IMR-90 (cell line): Measurements from ENCODE around the gene EGFL7. TPM values are rescaled to one million over a fixed set of nuclear protein-coding genes. Genes with fewer than 3 reads are reported as not detected.

Experiments
- ATAC-seq: fragments of 200-7000 bp; cut with Tn5 transposase; 2 replicates; pipeline ENCODE4 v1.9.1; 2020; ENCODE audit warnings: low read depth, mild to moderate bottlenecking, moderate library complexity
- BruUV-seq: library from RNA; stranded (reverse); fragments of 400-500 nt; replicated peaks from 2 replicates; lab custom pipeline; 2021; lab: Mats Ljungman, UMichigan
- CTCF ChIA-PET: fragments of 300-600 bp; formaldehyde crosslinking; extraction: SDS; loops from one replicate; lab custom pipeline; 2021; ENCODE audit warnings: antibody characterized with exemption; lab: Yijun Ruan, JAX
- POLR2A ChIA-PET: fragments of 300-600 bp; sonication (Branson Sonifier 250); formaldehyde crosslinking; loops from one replicate; lab custom pipeline; 2022; ENCODE audit warnings: antibody characterized with exemption; ENCODE audit not compliant: unreplicated experiment; lab: Charles Lee
- DNase-seq: peaks from one replicate; pipeline ENCODE4 v3.0.0; 2013
- H2AFZ ChIP-seq: replicated peaks from 2 replicates; pipeline ENCODE3; 2013; ENCODE audit warnings: low read length, mild to moderate bottlenecking; ENCODE audit not compliant: poor library complexity
- H2AK5ac ChIP-seq: 2 replicates; pipeline ENCODE4 v1.6.1; 2013; ENCODE audit warnings: low read depth, low read length, inconsistent platforms
- H2AK9ac ChIP-seq: replicated peaks from 2 replicates; pipeline ENCODE3; 2013; ENCODE audit warnings: mild to moderate bottlenecking, low read depth, low read length, moderate library complexity; ENCODE audit not compliant: poor library complexity
- H2BK120ac ChIP-seq: 2 replicates; pipeline ENCODE4 v1.6.1; 2013; ENCODE audit warnings: low read depth, low read length, inconsistent platforms
- H2BK15ac ChIP-seq: 3 replicates; pipeline ENCODE4 v1.6.1; 2013; ENCODE audit warnings: low read depth, low read length, inconsistent platforms
- H2BK20ac ChIP-seq: 2 replicates; pipeline ENCODE4 v1.6.1; 2013; ENCODE audit warnings: low read depth, mild to moderate bottlenecking, inconsistent platforms, low read length, moderate library complexity
- H2BK5ac ChIP-seq: 2 replicates; pipeline ENCODE4 v1.6.1; 2013; ENCODE audit warnings: mild to moderate bottlenecking, low read depth, low read length, inconsistent platforms; ENCODE audit not compliant: poor library complexity, severe bottlenecking
- H3K14ac ChIP-seq: replicated peaks from 2 replicates; pipeline ENCODE4 v1.6.1; 2013; ENCODE audit warnings: low read depth, low read length, inconsistent platforms
- H3K18ac ChIP-seq: 2 replicates; pipeline ENCODE4 v1.6.1; 2013; ENCODE audit warnings: low read depth, low read length, control low read depth
- H3K23ac ChIP-seq: 2 replicates; pipeline ENCODE4 v1.6.1; 2013; ENCODE audit warnings: low read depth, low read length, inconsistent platforms
- H3K27ac ChIP-seq: 2 replicates; pipeline ENCODE4 v1.5.1; 2013; ENCODE audit warnings: mild to moderate bottlenecking, control low read depth, low read length; ENCODE audit not compliant: insufficient read depth
- H3K27me3 ChIP-seq: 2 replicates; pipeline ENCODE4 v1.6.1; 2013; ENCODE audit warnings: low read length; ENCODE audit not compliant: control insufficient read depth, insufficient read depth
- H3K36me3 ChIP-seq: 2 replicates; pipeline ENCODE4 v1.6.1; 2013; ENCODE audit warnings: low read length, mixed read lengths; ENCODE audit not compliant: control insufficient read depth, insufficient read depth
- H3K4ac ChIP-seq: 2 replicates; pipeline ENCODE4 v1.6.1; 2013; ENCODE audit warnings: low read depth, low read length, inconsistent platforms
- H3K4me1 ChIP-seq: 2 replicates; pipeline ENCODE4 v1.6.1; 2013; ENCODE audit warnings: low read length, mixed read lengths; ENCODE audit not compliant: control insufficient read depth, insufficient read depth
- H3K4me2 ChIP-seq: 2 replicates; pipeline ENCODE4 v1.6.1; 2013; ENCODE audit warnings: low read depth, mild to moderate bottlenecking, control low read depth, low read length, moderate library complexity
- H3K4me3 ChIP-seq: 2 replicates; pipeline ENCODE4 v1.5.1; 2013; ENCODE audit warnings: low read depth, mild to moderate bottlenecking, control low read depth, low read length, moderate library complexity; ENCODE audit not compliant: insufficient read depth
- H3K56ac ChIP-seq: 2 replicates; pipeline ENCODE4 v1.6.1; 2013; ENCODE audit warnings: low read length, inconsistent platforms; ENCODE audit not compliant: insufficient read depth; ENCODE audit errors: extremely low read depth
- H3K79me1 ChIP-seq, 2 experiments: 2 replicates each; pipeline ENCODE4 v1.6.1; 2013; ENCODE audit warnings: low read length in 2 of 2, inconsistent platforms in 1 of 2, low read depth in 1 of 2
- H3K9ac ChIP-seq: 2 replicates; pipeline ENCODE4 v1.6.1; 2013; ENCODE audit warnings: low read depth, low read length, control low read depth
- H3K9me1 ChIP-seq: 2 replicates; pipeline ENCODE4 v1.6.1; 2013; ENCODE audit warnings: low read length, inconsistent platforms; ENCODE audit not compliant: insufficient read depth
- H3K9me3 ChIP-seq: 2 replicates; pipeline ENCODE4 v1.6.1; 2013; ENCODE audit warnings: low read length; ENCODE audit not compliant: control insufficient read depth, insufficient read depth
- H4K20me1 ChIP-seq: 2 replicates; pipeline ENCODE4 v1.6.1; 2013; ENCODE audit warnings: low read length, inconsistent platforms; ENCODE audit not compliant: insufficient read depth
- H4K5ac ChIP-seq: 2 replicates; pipeline ENCODE4 v1.6.1; 2013; ENCODE audit warnings: mild to moderate bottlenecking, low read depth, low read length, control low read depth
- H4K8ac ChIP-seq, 2 experiments: 2 replicates each; pipeline ENCODE4 v1.6.1; 2013; ENCODE audit warnings: low read depth in 2 of 2, low read length in 2 of 2, control low read depth in 1 of 2, inconsistent platforms in 1 of 2
- H4K91ac ChIP-seq: 2 replicates; pipeline ENCODE4 v1.6.1; 2013; ENCODE audit warnings: low read depth, low read length, inconsistent platforms; ENCODE audit not compliant: insufficient read depth
- BHLHE40 ChIP-seq: fragments of 150-350 bp; IDR thresholded peaks from 2 replicates; pipeline ENCODE4 v1.6.1; 2016; ENCODE audit warnings: mild to moderate bottlenecking, low read depth, low read length
- CHD1 ChIP-seq: IDR thresholded peaks from 2 replicates; pipeline ENCODE4 v1.6.1; 2012; ENCODE audit warnings: low read depth, low read length, improper control_type of control experiment
- CTCF ChIP-seq: conservative IDR thresholded peaks from 2 replicates; pipeline ENCODE4 v1.5.1; 2012; ENCODE audit warnings: mild to moderate bottlenecking, low read depth, low read length, improper control_type of control experiment
- NFE2L2 ChIP-seq: fragments of 150-350 bp; IDR thresholded peaks from 2 replicates; pipeline ENCODE4 v1.6.1; 2016; ENCODE audit warnings: low read depth, mild to moderate bottlenecking, low read length
- POLR2A ChIP-seq: IDR thresholded peaks from 2 replicates; pipeline ENCODE4 v1.6.1; 2012; ENCODE audit warnings: mild to moderate bottlenecking, low read depth, low read length
- RAD21 ChIP-seq: IDR thresholded peaks from 2 replicates; pipeline ENCODE4 v1.6.1; 2012; ENCODE audit warnings: low read length, improper control_type of control experiment
- WGBS, 2 experiments: methylation state at CpG; one replicate each; pipeline versions ENCODE4 v1.1.5 to v1.1.7; 2013; ENCODE audit warnings: missing lambda C conversion rate in 2 of 2; ENCODE audit not compliant: insufficient read length in 1 of 2; ENCODE audit errors: extremely low coverage in 2 of 2; 5-methylcytosine and 5-hydroxymethylcytosine counted together
- dilution Hi-C: fragments of 300-500 bp; cut with HindIII; formaldehyde crosslinking; loops from one replicate; pipeline ENCODE4 v1.14.3; 2018; ENCODE audit warnings: low sequenced_read_pairs; ENCODE audit not compliant: unreplicated experiment
- in situ Hi-C: fragments of 300-500 bp; cut with MboI; formaldehyde crosslinking; loops from 3 replicates; pipeline ENCODE4 v1.14.3; 2019; ENCODE audit warnings: low sequenced_read_pairs, inconsistent platforms, mixed read lengths
- intact Hi-C: fragments of 100-400 bp; cut with micrococcal nuclease; formaldehyde crosslinking; loops from 2 replicates; pipeline ENCODE4 v1.10.0; 2022
- polyA plus RNA-seq, 3 experiments: library from polyadenylated mRNA; depleted of rRNA; stranded (reverse); fragments of >200 nt; gene quantifications; 2 replicates each; pipeline ENCODE4 v1.2.3, GENCODE V29; 2012; ENCODE audit warnings: low replicate concordance in 1 of 3
- total RNA-seq: library from RNA; depleted of rRNA; stranded (reverse); fragments of >200 nt; gene quantifications from 2 replicates; pipeline ENCODE4 v1.2.3, GENCODE V29; 2012

EGFL7 gene
- total and polyA plus RNA-seq, 2 of the 4 experiments (the other 2 are of a cell fraction), result 2.2 to 10.4 TPM

- Histone ChIP-seq H3K9me3 (no peaks in the 10 kb centered on the region), H2BK15ac (no peak overlapping the region), H2BK120ac (no peak overlapping the region), H3K27me3 (peaks cover 25% of the 10 kb centered on the region), H2AFZ (no peak overlapping the region), H3K18ac (no peak overlapping the region), H2AK5ac (no peak overlapping the region), H4K5ac (no peak overlapping the region), H4K20me1 (no peaks in the 10 kb centered on the region), H3K4me3 (no peak overlapping the region), H3K9me1 (no peaks in the 10 kb centered on the region), H4K8ac (no peak overlapping the region), H3K79me1 (no peaks in the 10 kb centered on the region), H2BK20ac (no peak overlapping the region), H3K56ac (no peak overlapping the region), H2BK5ac (no peak overlapping the region), H4K91ac (no peak overlapping the region), H3K4me2 (no peak overlapping the region), H3K4me1 (0 out of 2 replicates have a peak, but pooled peaks cover 2% of the 10 kb centered on the region), H3K14ac (no peak overlapping the region), H3K27ac (no peak overlapping the region), H2AK9ac (no peak overlapping the region), H3K23ac (no peak overlapping the region), H3K36me3 (no peaks in the 10 kb centered on the region), H3K4ac (no peak overlapping the region), H3K9ac (no peak overlapping the region)
- no peak for TF ChIP-seq CTCF
- no peak for TF ChIP-seq POLR2A
- TF ChIP-seq NFE2L2, result no peak
- no peak for TF ChIP-seq CHD1
- TF ChIP-seq BHLHE40, result no peak
- no peak for TF ChIP-seq RAD21
- 70% methylated on average over 16 of the region's 23 CpGs; no CpG with 5 or more reads in 1 of the 2 experiments for WGBS, 2 experiments
- intact Hi-C loops (no loop called here), dilution Hi-C loops (no loop called here), in situ Hi-C loops (no loop called here)
- ChIA-PET POLR2A (no interaction called here), CTCF (no interaction called here)
- BruUV-seq, result no TSS peak
- DNase-seq, result no peak
- ATAC-seq, result no peak
Observed at GRCh38 chr9:136697146-136697820, 34.6 kb downstream of the EGFL7 start.
